Memory B cell (primary cell): Measurements from ENCODE around the gene DCAF12L1.

Experiments used
- ATAC-seq: fragments of 150-1000 bp; cut with Tn5 transposase; 2 replicates; pipeline ENCODE4 v1.10.0; 2021; ENCODE audit warnings: low read depth, mild to moderate bottlenecking, moderate library complexity
- DNase-seq, 2 donors: peaks; one replicate each; pipeline ENCODE4 v3.0.0; 2022; ENCODE audit warnings: low spot score in 2 of 2
- H3K27ac Mint-ChIP-seq: one replicate; pipeline ENCODE4 v1.8.0; 2022; ENCODE audit warnings: mild to moderate bottlenecking, moderate library complexity, mixed read lengths
- H3K27me3 Mint-ChIP-seq: one replicate; pipeline ENCODE4 v1.8.0; 2022; ENCODE audit warnings: mixed read lengths
- H3K36me3 Mint-ChIP-seq: one replicate; pipeline ENCODE4 v1.8.0; 2022; ENCODE audit warnings: mild to moderate bottlenecking, mixed read lengths
- H3K4me1 Mint-ChIP-seq: one replicate; pipeline ENCODE4 v1.8.0; 2022; ENCODE audit warnings: mixed read lengths
- H3K4me3 Mint-ChIP-seq: one replicate; pipeline ENCODE4 v1.8.0; 2022; ENCODE audit warnings: mild to moderate bottlenecking, moderate library complexity, mixed read lengths
- H3K9me3 Mint-ChIP-seq: one replicate; pipeline ENCODE4 v1.8.0; 2022; ENCODE audit warnings: mixed read lengths

The DCAF12L1 gene

GRCh38 chrX:126552313-126553022 lies at the start of gene DCAF12L1:
TSS of gene DCAF12L1 (minus strand) at chrX:126552814. CDS start at chrX:126552608, 206 bp downstream.
- ATAC-seq (no peak), DNase-seq (no peak)

GRCh38 chrX:126580877-126581276 lies 28.3 kb upstream of the DCAF12L1 start:
- Mint-ChIP-seq H3K9me3 (peaks cover 2% of the 10 kb centered on the region), H3K36me3 (no peaks in the 10 kb centered on the region), H3K4me3 (no peak overlapping the region), H3K27me3 (no peaks in the 10 kb centered on the region), H3K4me1 (no peaks in the 10 kb centered on the region), H3K27ac (no peak overlapping the region)
- DNase-seq, result no peak
- no peak for ATAC-seq

More at GRCh38 chrX:126552313-126553022, at the start of gene DCAF12L1:
- Mint-ChIP-seq H3K4me1 (no peaks in the 10 kb centered on the region), H3K4me3 (no peak within 1 kb of the TSS), H3K27ac (no peak within 1 kb of the TSS), H3K36me3 (no peaks in the 10 kb centered on the region), H3K9me3 (no peaks in the 10 kb centered on the region), H3K27me3 (no peaks in the 10 kb centered on the region)

- H3K4me1 Mint-ChIP-seq, result no peaks in the 10 kb centered on the region
- no peaks in the 10 kb centered on the region for H3K36me3 Mint-ChIP-seq
Observed at GRCh38 chrX:126575911-126576310, 23.3 kb upstream of the DCAF12L1 start.

GRCh38 chrX:126557151-126557550 lies 4.5 kb upstream of the DCAF12L1 start:
- H3K4me1 Mint-ChIP-seq, result no peaks in the 10 kb centered on the region
- no peak overlapping the region for H3K27ac Mint-ChIP-seq
- DNase-seq, result no peak
- ATAC-seq, result no peak
- no peaks in the 10 kb centered on the region for H3K36me3 Mint-ChIP-seq
- H3K27me3 Mint-ChIP-seq, result no peaks in the 10 kb centered on the region
- H3K4me3 Mint-ChIP-seq, result no peak overlapping the region
- H3K9me3 Mint-ChIP-seq, result peaks cover 1% of the 10 kb centered on the region

More at GRCh38 chrX:126575911-126576310, 23.3 kb upstream of the DCAF12L1 start:
- ATAC-seq (no peak), DNase-seq (no peak)
- H3K4me3 Mint-ChIP-seq, result no peak overlapping the region
- no peaks in the 10 kb centered on the region for H3K9me3 Mint-ChIP-seq
- no peak overlapping the region for H3K27ac Mint-ChIP-seq
- no peaks in the 10 kb centered on the region for H3K27me3 Mint-ChIP-seq

- no peaks in the 10 kb centered on the region for H3K4me1 Mint-ChIP-seq
- H3K9me3 Mint-ChIP-seq, result no peaks in the 10 kb centered on the region
- H3K27me3 Mint-ChIP-seq, result no peaks in the 10 kb centered on the region
- no peak overlapping the region for H3K27ac Mint-ChIP-seq
- H3K4me3 Mint-ChIP-seq, result no peak overlapping the region
- DNase-seq (no peak), ATAC-seq (no peak)
- H3K36me3 Mint-ChIP-seq, result no peaks in the 10 kb centered on the region
Observed at GRCh38 chrX:126551725-126552312, 795 bp downstream of the DCAF12L1 start.

GRCh38 chrX:126551306-126551705 lies 1.3 kb downstream of the DCAF12L1 start:
- Mint-ChIP-seq H3K9me3 (no peaks in the 10 kb centered on the region), H3K4me3 (no peak overlapping the region), H3K27ac (no peak overlapping the region), H3K27me3 (no peaks in the 10 kb centered on the region), H3K36me3 (no peaks in the 10 kb centered on the region), H3K4me1 (no peaks in the 10 kb centered on the region)
- ATAC-seq (no peak), DNase-seq (no peak)

GRCh38 chrX:126550816-126551215 lies 1.8 kb downstream of the DCAF12L1 start:
- H3K27me3 Mint-ChIP-seq, result no peaks in the 10 kb centered on the region
- H3K4me3 Mint-ChIP-seq, result no peak overlapping the region
- DNase-seq, result no peak
- no peaks in the 10 kb centered on the region for H3K4me1 Mint-ChIP-seq
- H3K27ac Mint-ChIP-seq, result no peak overlapping the region
- H3K9me3 Mint-ChIP-seq, result no peaks in the 10 kb centered on the region
- ATAC-seq, result no peak
- no peaks in the 10 kb centered on the region for H3K36me3 Mint-ChIP-seq

- no peaks in the 10 kb centered on the region for H3K4me1 Mint-ChIP-seq
- ATAC-seq, result no peak
- DNase-seq, result no peak
Observed at GRCh38 chrX:126509923-126510322, 42.7 kb downstream of the DCAF12L1 start.

More at GRCh38 chrX:126509923-126510322, 42.7 kb downstream of the DCAF12L1 start:
- Mint-ChIP-seq H3K9me3 (no peaks in the 10 kb centered on the region), H3K27ac (no peak overlapping the region), H3K27me3 (no peaks in the 10 kb centered on the region), H3K4me3 (no peak overlapping the region), H3K36me3 (no peaks in the 10 kb centered on the region)
